HG02870 (cell line): ENCODE results near the gene RNU6-7.

Source experiments
- ATAC-seq: cut with Tn5 transposase; IDR thresholded peaks from one replicate; pipeline ENCODE4 v1.9.1; 2021; ENCODE audit warnings: mild to moderate bottlenecking, moderate library complexity; ENCODE audit not compliant: unreplicated experiment

Gene RNU6-7

GRCh38 chr14:32201816-32202490, at the start of gene RNU6-7:
TSS of gene RNU6-7 (plus strand) at chr14:32202045.
- ATAC-seq = no peak

DNA sequence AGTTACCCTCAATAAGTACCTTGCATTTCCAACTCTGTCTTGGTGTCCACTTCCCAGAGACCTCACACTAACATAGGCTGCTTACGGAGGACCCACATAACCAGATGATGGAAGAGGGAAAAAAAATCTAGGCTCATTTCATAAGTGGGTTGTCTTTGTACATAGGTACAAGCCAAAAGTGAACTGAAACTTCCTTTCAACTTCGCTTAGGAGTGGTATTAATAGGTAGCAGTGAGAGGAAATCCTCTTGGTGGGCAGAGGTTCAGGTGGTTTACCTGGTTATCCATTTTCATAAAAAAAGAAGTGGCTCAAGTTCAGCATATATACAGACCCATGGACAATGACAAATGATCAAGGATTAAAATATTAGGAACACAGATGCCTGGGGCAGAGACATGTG, 35.8 kb upstream of the RNU6-7 start:
- ATAC-seq = no peak

GRCh38 chr14:32166924-32167323, 34.9 kb upstream of the RNU6-7 start:
- no peak for ATAC-seq

DNA sequence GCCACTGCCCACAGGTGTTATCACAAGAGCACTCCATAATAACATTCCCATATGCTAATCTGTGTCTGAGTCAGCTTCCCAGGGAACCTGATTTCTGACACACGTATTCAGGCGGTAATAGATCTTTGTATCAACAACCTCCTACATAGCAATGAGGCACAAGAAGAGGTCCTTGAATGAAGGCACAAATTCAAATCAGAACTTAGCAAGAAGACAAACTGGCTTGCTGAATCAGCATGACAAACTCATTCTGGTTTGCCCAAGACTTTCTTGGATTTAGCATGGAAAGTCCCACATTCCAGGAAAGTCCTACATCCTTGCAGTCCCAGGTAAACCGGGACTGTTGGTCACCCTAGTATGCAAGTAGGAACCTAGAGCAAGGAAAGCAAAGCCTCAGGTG, 33.9 kb upstream of the RNU6-7 start:
- ATAC-seq = no peak

DNA sequence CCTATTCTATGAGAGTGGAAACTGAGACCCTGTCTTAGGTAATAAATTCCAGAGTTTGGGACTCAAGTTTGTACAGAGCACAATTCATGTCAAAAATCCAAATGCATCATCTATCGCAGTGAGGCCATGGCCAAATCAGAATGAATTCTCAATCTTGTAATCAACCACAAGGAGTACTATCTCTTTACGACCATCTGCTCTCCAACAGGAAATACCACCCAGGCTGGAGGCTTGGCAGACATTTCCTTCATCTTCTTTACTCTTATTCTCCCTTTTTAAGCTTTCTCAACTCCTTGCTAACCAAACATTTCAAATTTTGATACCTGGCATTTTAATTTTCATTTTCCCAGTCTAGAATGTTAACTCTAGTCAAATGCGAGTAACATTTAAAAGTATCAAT, 32.7 kb upstream of the RNU6-7 start:
- ATAC-seq = no peak

- ATAC-seq = no peak
These were observed 30.4 kb upstream of the RNU6-7 start for GRCh38 chr14:32171469-32171868.

DNA sequence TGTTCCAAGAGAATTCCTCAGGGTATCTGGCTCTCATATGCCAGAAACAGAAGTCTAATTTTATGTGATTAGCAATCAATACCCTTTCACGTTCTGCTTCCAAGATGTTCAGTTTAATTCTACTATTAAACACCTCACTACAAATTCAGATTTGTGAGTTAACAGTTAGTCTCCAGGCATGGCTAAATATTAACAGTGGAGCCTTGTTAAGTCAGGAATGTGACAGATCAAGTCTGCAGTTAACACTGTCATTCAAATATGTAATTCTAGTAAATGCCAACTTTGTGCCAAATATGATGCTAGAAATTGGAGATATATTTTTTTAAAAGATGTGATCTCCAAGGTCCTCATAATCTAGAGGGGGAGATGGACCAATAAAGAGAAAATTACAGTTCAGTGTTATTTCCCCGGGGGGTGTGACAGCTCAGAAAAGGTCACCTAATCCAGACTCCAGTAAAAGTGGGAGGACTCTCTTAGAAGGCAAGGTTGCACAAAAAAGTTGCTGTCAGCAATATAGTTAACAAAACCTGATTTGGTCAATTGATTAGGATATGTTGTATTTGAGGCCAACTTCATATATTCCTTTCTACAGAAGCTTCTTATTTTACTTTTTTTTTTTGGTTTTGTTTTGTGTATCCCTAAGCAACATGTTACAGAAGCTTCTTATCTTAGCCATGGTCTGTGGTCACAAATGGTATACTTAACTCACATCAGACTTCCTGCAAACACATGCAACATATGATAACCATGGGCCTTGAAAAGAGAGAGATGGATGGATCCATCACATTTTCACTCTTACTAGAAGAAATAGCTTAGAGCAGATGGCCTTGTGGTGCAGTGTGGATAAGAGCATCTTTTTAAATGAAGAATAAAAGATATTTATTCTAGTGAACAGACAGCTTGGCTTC, 18.4 kb upstream of the RNU6-7 start:
- ATAC-seq = no peak

DNA sequence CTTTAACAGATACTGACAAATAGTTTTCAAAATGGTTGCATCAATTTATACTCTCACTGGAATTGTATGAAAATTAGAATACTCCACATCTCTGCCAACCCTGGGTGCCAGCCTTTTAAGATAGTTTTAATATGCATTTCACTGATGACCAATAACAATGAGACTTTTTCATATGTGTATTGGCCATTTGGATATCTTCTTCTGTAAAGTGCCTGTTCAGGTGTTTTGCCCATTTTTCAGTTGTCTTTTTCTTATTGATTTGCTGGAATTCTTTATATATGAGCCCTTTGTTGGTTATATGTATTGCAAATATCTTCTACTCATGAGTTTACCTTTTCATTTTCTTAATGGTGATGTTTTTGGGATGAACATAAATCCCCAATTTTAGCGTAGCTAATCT, 16.7 kb upstream of the RNU6-7 start:
- ATAC-seq = no peak

- no peak for ATAC-seq
These were observed 15.6 kb upstream of the RNU6-7 start for GRCh38 chr14:32186248-32186647.

GRCh38 chr14:32189811-32190210, 12.0 kb upstream of the RNU6-7 start:
- no peak for ATAC-seq

DNA sequence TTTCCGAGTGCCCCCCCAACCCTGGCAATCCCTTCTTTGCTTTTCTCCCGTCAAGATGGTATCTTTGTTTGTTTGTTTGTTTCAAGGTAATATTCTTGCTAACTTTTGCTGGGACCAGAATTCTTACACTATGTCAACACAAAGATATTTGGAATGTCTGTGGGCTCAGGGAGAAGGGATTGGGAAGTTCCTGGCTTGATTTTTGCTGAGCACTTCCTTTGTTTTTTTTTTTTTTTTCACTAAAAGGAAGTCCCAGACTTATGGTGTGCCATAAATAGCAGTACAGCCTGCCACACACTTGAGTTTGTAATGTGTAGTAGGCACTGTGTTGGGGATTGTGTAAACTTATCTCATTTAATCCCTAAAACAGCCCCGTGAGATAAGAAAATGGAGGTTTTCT, 11.2 kb upstream of the RNU6-7 start:
- ATAC-seq = no peak

DNA sequence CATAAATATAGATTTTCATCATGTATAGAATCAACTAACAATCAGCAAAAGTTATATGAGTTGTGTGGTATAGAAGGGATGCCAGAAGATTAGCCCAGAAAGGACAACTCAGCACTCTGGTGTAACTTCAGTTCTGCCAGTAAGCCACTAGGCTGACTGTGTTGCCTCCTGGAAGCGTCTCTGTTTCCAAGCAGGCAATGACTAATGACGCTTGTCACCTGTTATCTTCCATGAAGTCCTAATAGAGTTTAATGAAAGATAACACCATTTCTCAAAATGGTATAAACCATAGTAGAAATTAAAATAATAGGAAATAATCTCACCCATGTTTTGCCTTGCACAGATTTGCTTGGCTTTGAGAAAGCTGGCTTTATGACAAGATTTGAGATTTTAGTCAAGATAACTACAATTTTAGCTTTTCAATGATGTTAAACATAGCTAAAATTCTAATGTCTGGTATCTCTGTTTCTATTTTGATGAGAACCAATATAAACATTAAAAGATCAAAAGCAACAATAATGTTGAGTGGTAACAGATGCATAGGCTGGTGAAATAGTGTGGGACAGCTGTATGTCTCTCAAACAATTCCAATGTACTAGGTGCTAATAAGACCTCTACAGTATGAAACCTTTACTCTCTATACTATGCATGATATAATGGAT, 9.0 kb upstream of the RNU6-7 start:
- ATAC-seq = no peak

GRCh38 chr14:32193532-32193931, 8.3 kb upstream of the RNU6-7 start:
- no peak for ATAC-seq

GRCh38 chr14:32195636-32196035, 6.2 kb upstream of the RNU6-7 start:
- no peak for ATAC-seq

GRCh38 chr14:32197919-32198318, 3.9 kb upstream of the RNU6-7 start:
- peak; percentile 41 for ATAC-seq

DNA sequence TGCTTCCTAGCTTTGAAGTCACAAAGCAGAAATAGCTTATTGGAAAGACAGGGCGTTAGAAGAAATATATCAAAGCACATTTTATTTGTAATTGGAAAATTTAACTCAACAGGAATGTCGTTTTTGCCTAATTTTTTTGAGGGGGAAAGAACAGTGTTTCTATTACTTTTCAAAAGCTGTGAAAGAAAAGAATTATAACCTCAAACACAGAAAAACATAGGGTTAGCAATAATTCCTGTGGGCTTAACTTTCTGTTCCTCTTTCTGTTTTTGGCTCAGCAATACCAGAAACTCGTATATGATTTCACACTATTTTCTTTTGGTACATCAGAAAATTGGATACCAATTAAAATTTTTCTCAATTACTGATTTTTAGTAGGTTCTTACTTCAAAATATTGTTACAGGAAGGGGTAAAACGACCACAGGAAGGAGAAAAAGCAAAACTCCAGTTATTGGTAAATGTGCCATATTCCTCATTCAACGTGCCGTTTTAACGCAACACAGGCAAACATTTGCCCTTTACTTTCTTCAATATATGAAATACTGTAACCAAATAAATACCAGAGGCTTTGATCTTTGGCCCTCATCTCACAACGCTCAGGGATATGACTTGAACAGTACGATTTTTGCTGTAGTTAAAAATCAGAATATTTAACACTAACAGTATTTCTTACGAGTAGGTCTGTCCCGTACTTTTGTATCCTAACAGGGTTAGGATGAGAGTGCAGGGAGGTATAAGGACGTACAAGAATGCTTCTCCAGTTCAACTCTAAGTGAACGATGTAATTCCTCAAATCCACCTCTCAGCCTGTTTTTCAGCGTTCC, 1.3 kb upstream of the RNU6-7 start:
- no peak for ATAC-seq

DNA sequence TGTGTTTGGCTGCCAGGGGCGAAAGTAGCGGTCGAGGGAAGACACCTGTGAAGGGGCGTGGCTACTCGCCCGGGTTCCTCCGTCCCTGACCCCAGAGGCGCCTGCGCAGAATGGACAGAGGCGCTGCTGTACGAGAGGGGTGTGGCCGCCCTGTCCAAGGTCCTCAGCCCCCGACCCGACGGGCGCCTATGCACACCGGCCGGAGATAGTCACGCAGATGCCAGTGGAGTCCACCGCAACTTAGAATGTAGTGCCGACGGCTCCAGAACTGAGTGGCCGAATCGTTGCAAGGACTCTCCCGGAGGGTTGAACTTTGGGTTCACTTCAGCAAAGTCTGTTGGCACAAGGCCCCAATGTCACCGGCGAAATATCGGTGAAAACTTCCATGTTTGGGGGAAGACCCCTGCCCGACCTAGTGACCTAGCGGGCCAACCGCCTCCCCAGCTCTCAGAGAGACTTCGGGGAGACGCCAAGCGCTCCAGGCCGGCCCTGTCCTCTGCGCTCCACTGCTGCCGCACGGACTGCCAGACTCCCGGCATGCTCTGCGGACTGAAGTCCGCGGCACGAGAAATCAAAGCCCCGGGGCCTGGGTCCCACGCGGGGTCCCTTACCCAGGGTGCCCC, 541 bp upstream of the RNU6-7 start:
- ATAC-seq = peak; percentile 51

DNA sequence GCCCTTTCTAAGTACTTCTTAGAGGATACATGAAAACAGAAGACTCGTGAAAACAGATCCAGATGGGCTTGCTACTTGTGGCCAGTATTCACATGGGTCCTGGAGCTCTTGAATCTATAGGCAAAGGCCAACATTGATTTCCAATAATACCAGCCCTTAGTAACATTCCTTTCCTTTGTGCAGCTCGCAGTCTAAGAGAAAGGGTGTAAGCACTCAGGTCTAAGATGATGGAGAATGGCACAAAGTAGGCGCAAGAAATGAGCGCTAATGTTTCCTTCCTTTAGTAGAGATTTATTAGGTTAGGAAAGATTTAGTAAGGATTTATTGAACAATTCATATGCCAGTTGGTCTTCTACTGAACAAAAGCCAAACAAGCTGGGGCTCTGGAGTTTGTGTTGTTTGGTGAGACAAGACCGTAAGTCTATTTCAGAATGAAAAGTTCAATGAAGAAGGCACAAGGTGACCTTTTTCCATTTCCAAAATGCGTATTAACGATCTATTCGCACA, 699 bp downstream of the RNU6-7 start:
- no peak for ATAC-seq

GRCh38 chr14:32202998-32203882, 1.4 kb downstream of the RNU6-7 start, which contains the start of gene RNU6-8:
TSS of gene RNU6-8 (minus strand) at chr14:32203269.
- peak; percentile 39 for ATAC-seq
